A549 (cell line): Measurements from ENCODE around the gene CTXN1. TPM values are rescaled to one million over a fixed set of nuclear protein-coding genes. Genes with fewer than 3 reads are reported as not detected.

Experiments
- ATAC-seq, 2 experiments: fragments of 200-7000 bp in 1 of 2; fragments of >200 bp in 1 of 2; cut with Nextera tagmentation in 1 of 2; cut with Tn5 transposase in 1 of 2; 3 replicates each; pipeline versions ENCODE4 v1.8.0 to v1.9.1; 2018 to 2020; ENCODE audit warnings: mild to moderate bottlenecking in 1 of 2, moderate library complexity in 1 of 2
- CTCF ChIA-PET: fragments of 300-600 bp; sonication (Branson Sonifier 250); formaldehyde crosslinking; extraction: SDS; loops from one replicate; lab custom pipeline; 2021; ENCODE audit warnings: antibody characterized with exemption, inconsistent platforms; lab: Yijun Ruan, JAX
- POLR2A ChIA-PET: fragments of 350-600 bp; formaldehyde crosslinking; extraction: SDS; loops from one replicate; lab custom pipeline; 2021; ENCODE audit warnings: antibody characterized with exemption, inconsistent platforms; lab: Yijun Ruan, JAX
- DNase-seq, 2 experiments: peaks; one replicate each; pipeline versions ENCODE4 v3.0.0 to v3.0.0-alpha.2; 2011 to 2016; ENCODE audit warnings: low read depth in 1 of 2, low spot score in 1 of 2
- FAIRE-seq: peaks from 2 replicates; lab custom pipeline; 2011; peaks lifted over from hg19 to GRCh38; lab: Jason Lieb, UNC
- H3K27ac ChIP-seq, 2 experiments: fragments of >200 bp; sonication (Bioruptor Twin); formaldehyde crosslinking; 3 replicates each; pipeline ENCODE4 v1.5.1; 2016 to 2017
- H3K4me1 ChIP-seq: fragments of >200 bp; sonication (Bioruptor Twin); formaldehyde crosslinking; 3 replicates; pipeline ENCODE4 v1.6.1; 2016
- H3K4me2 ChIP-seq: fragments of >200 bp; sonication (Bioruptor Twin); formaldehyde crosslinking; 3 replicates; pipeline ENCODE4 v1.6.1; 2016
- H3K4me3 ChIP-seq: fragments of >200 bp; sonication (Bioruptor Twin); formaldehyde crosslinking; 3 replicates; pipeline ENCODE4 v1.5.1; 2016
- H3K9me3 ChIP-seq: fragments of >200 bp; sonication (Bioruptor Twin); formaldehyde crosslinking; 3 replicates; pipeline ENCODE4 v1.6.1; 2016
- BHLHE40 ChIP-seq: IDR thresholded peaks from 2 replicates; pipeline ENCODE4 v1.6.1; 2012; ENCODE audit warnings: low read depth, low read length, inconsistent platforms
- CHD2 ChIP-seq: fragments of 150-350 bp; IDR thresholded peaks from 2 replicates; pipeline ENCODE4 v1.6.1; 2014; ENCODE audit warnings: low read length; ENCODE audit not compliant: partially characterized antibody
- CHD4 ChIP-seq: fragments of 200-600 bp; sonication (generic); IDR thresholded peaks from 2 replicates; pipeline ENCODE4 v1.6.1; 2016; ENCODE audit warnings: antibody characterized with exemption, mild to moderate bottlenecking, borderline replicate concordance
- EHMT2 ChIP-seq: fragments of 200-600 bp; sonication (generic); IDR thresholded peaks from 2 replicates; pipeline ENCODE4 v1.6.1; 2016; ENCODE audit warnings: antibody characterized with exemption, low read depth, mild to moderate bottlenecking, moderate library complexity
- ELK1 ChIP-seq: fragments of 150-350 bp; IDR thresholded peaks from 2 replicates; pipeline ENCODE4 v1.6.1; 2014; ENCODE audit warnings: low read depth, mild to moderate bottlenecking, low read length
- HEYL ChIP-seq: fragments of 250-450 bp; sonication (Bioruptor Pico); IDR thresholded peaks from 2 replicates; pipeline ENCODE4 v1.8.0; 2021; ENCODE audit warnings: mild to moderate bottlenecking, moderate library complexity
- HOXA7 ChIP-seq: fragments of 250-450 bp; sonication (Bioruptor Pico); IDR thresholded peaks from 2 replicates; pipeline ENCODE4 v1.5.0; 2020; ENCODE audit warnings: mild to moderate bottlenecking, moderate library complexity
- HOXB13 ChIP-seq: fragments of 250-450 bp; sonication (Bioruptor Pico); IDR thresholded peaks from 2 replicates; pipeline ENCODE4 v1.5.0; 2020; ENCODE audit warnings: low read depth, mild to moderate bottlenecking, moderate library complexity
- MAFK ChIP-seq: fragments of 450-650 bp; IDR thresholded peaks from 2 replicates; pipeline ENCODE4 v1.6.1; 2014; ENCODE audit not compliant: partially characterized antibody
- MAZ ChIP-seq: fragments of 150-350 bp; IDR thresholded peaks from 2 replicates; pipeline ENCODE4 v1.6.1; 2014; ENCODE audit warnings: antibody characterized with exemption, low read depth, low read length, borderline replicate concordance
- MYC ChIP-seq: IDR thresholded peaks from 2 replicates; pipeline ENCODE4 v1.6.1; 2012; ENCODE audit warnings: mild to moderate bottlenecking, inconsistent platforms, low read length, improper control_type of control experiment, borderline replicate concordance
- POLR2A ChIP-seq: IDR thresholded peaks from 2 replicates; pipeline ENCODE4 v1.6.1; 2012; ENCODE audit warnings: mild to moderate bottlenecking, low read length
- POLR2AphosphoS2 ChIP-seq: conservative IDR thresholded peaks from 2 replicates; pipeline ENCODE4 v1.6.1; 2012; ENCODE audit warnings: low read length, improper control_type of control experiment, inconsistent platforms
- RAD21 ChIP-seq, 2 experiments: fragments of >200 bp in 1 of 2; sonication (Bioruptor Twin) in 1 of 2; formaldehyde crosslinking in 1 of 2; IDR thresholded peaks in 1 of 2; conservative IDR thresholded peaks in 1 of 2; 2 replicates in 1 of 2; 3 replicates in 1 of 2; pipeline ENCODE4 v1.6.1; 2012 to 2018; ENCODE audit warnings: inconsistent platforms in 1 of 2
- WGBS: methylation state at CpG from one replicate; pipeline ENCODE4 v1.1.6; 2017; ENCODE audit errors: missing lambda C conversion rate; 5-methylcytosine and 5-hydroxymethylcytosine counted together
- polyA plus RNA-seq, 4 experiments: library from polyadenylated mRNA; depleted of rRNA in 3 of 4; stranded (reverse); fragments of >200 nt; fragmentation: RNase III in 1 of 4; extraction: RNeasy Plus Mini Kit Qiagen cat#74134 plus additional on column Dnase treatment in 1 of 4; gene quantifications; 2 replicates in 3 of 4; 3 replicates in 1 of 4; pipeline ENCODE4 v1.2.3, GENCODE V29; 2011 to 2017
- TF ChIP-seq, protein P1 (sequence below): fragments of 200-600 bp; sonication (generic); IDR thresholded peaks from 2 replicates; pipeline ENCODE4 v1.6.1; 2016; ENCODE audit warnings: antibody characterized with exemption, mild to moderate bottlenecking, moderate library complexity
- TF ChIP-seq, protein P2 (sequence below): IDR thresholded peaks from 2 replicates; pipeline ENCODE4 v1.6.1; 2012; ENCODE audit warnings: low read depth, borderline replicate concordance
- TF ChIP-seq, protein P3 (sequence below): fragments of >200 bp; sonication (Bioruptor Twin); formaldehyde crosslinking; IDR thresholded peaks from 2 replicates; pipeline ENCODE4 v1.6.1; 2016
- TF ChIP-seq, protein P4 (sequence below): IDR thresholded peaks from 2 replicates; pipeline ENCODE4 v1.6.1; 2012

The CTXN1 gene
- polyA plus RNA-seq, 2 of the 4 experiments (the other 2 are of a cell fraction) = 1.2 to 9.9 TPM

GRCh38 chr19:7923295-7924191 is 2.4 kb downstream of the CTXN1 start (continued):
- TF ChIP-seq, protein P1, sequence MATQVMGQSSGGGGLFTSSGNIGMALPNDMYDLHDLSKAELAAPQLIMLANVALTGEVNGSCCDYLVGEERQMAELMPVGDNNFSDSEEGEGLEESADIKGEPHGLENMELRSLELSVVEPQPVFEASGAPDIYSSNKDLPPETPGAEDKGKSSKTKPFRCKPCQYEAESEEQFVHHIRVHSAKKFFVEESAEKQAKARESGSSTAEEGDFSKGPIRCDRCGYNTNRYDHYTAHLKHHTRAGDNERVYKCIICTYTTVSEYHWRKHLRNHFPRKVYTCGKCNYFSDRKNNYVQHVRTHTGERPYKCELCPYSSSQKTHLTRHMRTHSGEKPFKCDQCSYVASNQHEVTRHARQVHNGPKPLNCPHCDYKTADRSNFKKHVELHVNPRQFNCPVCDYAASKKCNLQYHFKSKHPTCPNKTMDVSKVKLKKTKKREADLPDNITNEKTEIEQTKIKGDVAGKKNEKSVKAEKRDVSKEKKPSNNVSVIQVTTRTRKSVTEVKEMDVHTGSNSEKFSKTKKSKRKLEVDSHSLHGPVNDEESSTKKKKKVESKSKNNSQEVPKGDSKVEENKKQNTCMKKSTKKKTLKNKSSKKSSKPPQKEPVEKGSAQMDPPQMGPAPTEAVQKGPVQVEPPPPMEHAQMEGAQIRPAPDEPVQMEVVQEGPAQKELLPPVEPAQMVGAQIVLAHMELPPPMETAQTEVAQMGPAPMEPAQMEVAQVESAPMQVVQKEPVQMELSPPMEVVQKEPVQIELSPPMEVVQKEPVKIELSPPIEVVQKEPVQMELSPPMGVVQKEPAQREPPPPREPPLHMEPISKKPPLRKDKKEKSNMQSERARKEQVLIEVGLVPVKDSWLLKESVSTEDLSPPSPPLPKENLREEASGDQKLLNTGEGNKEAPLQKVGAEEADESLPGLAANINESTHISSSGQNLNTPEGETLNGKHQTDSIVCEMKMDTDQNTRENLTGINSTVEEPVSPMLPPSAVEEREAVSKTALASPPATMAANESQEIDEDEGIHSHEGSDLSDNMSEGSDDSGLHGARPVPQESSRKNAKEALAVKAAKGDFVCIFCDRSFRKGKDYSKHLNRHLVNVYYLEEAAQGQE = no peak
- TF ChIP-seq, protein P2, sequence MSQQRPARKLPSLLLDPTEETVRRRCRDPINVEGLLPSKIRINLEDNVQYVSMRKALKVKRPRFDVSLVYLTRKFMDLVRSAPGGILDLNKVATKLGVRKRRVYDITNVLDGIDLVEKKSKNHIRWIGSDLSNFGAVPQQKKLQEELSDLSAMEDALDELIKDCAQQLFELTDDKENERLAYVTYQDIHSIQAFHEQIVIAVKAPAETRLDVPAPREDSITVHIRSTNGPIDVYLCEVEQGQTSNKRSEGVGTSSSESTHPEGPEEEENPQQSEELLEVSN = no peak
- no peak for TF ChIP-seq EHMT2

DNA sequence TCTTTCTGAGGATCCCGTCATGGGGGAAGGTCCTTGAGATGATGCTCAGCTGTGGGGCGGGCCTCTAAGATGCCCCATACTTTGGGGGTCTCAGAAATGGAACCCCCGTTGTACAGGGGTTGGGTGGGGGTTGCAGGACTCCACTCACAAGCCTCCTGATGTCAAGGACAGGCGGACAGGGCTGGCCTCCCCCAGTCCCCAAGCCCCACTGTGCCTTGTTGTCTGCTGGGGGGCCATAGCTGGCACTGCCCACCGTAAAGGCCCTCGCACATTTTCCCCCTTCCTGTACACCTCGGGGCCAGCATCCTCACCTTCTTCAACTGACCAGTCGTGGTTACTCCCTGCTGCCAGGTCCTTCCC is 3.1 kb downstream of the CTXN1 start:
- TF ChIP-seq, protein P1 = no peak
- TF ChIP-seq, protein P3, sequence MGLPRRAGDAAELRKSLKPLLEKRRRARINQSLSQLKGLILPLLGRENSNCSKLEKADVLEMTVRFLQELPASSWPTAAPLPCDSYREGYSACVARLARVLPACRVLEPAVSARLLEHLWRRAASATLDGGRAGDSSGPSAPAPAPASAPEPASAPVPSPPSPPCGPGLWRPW = no peak
- TF ChIP-seq HEYL (CRISPR knock-in tag) = no peak
- no peak for TF ChIP-seq POLR2A
- no peak for TF ChIP-seq CHD4
- TF ChIP-seq, protein P2 = no peak
- TF ChIP-seq ELK1 = no peak
- no peak for TF ChIP-seq RAD21 (conservative IDR thresholded peaks at IDR 0.05 in 1 of 2, IDR thresholded peaks at IDR 0.05 in 1 of 2)
- TF ChIP-seq MYC = no peak
- TF ChIP-seq HOXB13 (CRISPR knock-in tag) = no peak
- TF ChIP-seq POLR2AphosphoS2 = no peak
- TF ChIP-seq, protein P4, sequence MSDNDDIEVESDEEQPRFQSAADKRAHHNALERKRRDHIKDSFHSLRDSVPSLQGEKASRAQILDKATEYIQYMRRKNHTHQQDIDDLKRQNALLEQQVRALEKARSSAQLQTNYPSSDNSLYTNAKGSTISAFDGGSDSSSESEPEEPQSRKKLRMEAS = no peak
- TF ChIP-seq MAFK = no peak
- TF ChIP-seq MAZ = no peak
- no peak for TF ChIP-seq HOXA7 (CRISPR knock-in tag)
- TF ChIP-seq CHD2 = no peak
- TF ChIP-seq BHLHE40 = no peak
- TF ChIP-seq, all 56 proteins: peak for 0
- CTCF ChIA-PET = interaction anchor here (1.0 to 2.5 kb wide), 4 partner anchors 19 to 70 kb away, joined by 3 to 17 read pairs (median 6); partner anchors contain the start of genes MAP2K7 and TIMM44
- Histone ChIP-seq H3K27ac (no peak overlapping the region), H3K4me2 (no peak overlapping the region), H3K4me1 (peaks cover 15% of the 10 kb centered on the region), H3K4me3 (no peak overlapping the region), H3K9me3 (no peaks in the 10 kb centered on the region)
- DNase-seq = no peak
- 87% methylated on average over 7 of the region's 8 CpGs for WGBS
- no peak for ATAC-seq
- POLR2A ChIA-PET = no interaction called here
- FAIRE-seq = no peak
